ENCODE results near the gene PIP5KL1.

Gene PIP5KL1

GRCh38 chr9:127912882-127913281, 17.7 kb downstream of the PIP5KL1 start:
- no peak for DNase-seq (ENCODE audit: low spot score)

GRCh38 chr9:127912296-127912695, 18.3 kb downstream of the PIP5KL1 start:
- no peak for DNase-seq (ENCODE audit: low spot score)

- no peak for DNase-seq (ENCODE audit: low spot score)
Observed at GRCh38 chr9:127910613-127911205, 19.9 kb downstream of the PIP5KL1 start.

GRCh38 chr9:127909839-127910273, 20.7 kb downstream of the PIP5KL1 start:
- no peak for DNase-seq (ENCODE audit: low spot score)

DNA sequence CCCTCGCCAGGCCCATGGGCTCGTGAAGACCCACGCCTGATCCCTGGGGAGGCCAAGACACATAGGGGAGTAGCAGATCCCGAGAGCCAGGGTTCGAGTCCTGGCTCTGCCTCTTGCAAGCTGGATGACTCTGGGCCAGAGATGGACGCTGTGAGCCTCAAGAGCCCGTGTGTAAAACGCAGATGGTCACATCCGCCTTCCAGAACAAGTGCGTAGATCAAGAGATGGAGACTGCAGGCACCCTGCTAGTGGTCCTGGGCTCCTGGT, 22.0 kb downstream of the PIP5KL1 start:
- DNase-seq (ENCODE audit: low spot score): no peak

DNA sequence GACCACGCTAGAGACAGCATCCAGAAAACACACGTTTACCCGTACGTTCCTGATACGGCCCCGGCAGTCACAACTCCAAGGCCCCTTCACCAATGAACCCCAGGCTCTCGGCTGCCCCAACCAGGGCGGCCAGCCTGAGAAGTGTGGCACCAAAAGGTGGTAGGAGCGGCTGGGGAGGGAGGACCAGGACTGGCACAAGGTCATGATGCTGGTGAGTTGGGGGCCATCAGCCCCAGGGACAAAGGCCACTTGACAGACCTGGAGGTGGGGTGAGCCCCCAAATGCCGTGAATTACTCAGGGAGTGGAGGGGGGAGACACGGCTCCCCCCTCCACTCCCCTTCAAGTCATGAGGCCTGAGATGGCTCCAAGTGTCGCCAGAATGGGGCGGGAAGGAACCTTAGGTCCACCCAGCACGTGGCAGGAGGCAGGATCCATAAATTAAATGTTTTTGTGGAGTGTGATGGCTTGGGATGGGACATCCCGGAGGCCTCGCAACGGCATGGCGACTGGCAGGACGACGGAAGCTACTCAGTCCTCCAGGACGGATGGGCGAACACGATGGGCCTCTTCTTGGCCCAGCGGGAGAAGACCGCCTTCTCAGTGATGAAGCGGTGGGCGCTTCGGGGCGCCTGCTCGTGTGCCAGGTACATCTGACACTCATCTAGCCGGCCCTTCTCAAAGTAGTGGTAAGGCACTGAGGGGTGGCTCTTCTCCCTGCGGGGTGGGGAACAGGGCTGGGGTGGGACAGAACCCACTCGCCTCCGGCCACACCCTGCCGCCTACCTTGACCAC, 22.5 kb downstream of the PIP5KL1 start:
- no peak for DNase-seq (ENCODE audit: low spot score)

DNA sequence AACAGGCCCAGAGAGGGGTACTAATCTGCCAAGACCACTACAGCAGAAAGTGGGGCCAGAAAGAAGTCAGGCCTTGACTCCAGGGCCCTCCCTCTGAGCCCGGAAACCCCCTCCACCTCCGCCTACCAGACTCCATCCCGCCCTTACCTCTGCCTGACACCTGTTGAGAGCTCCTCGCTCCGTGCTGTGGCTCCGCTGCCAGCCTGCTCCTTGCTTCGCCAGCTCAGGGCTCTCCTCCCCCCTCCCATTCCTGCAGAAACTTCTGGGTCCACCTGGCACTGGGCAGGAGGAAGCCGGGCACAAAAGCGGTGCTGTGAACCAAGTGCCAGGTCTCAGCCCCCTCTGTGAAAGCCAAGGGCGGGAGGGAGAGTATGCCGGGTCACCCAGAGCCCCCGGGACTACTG, 24.8 kb downstream of the PIP5KL1 start:
- no peak for DNase-seq (ENCODE audit: low spot score)

DNA sequence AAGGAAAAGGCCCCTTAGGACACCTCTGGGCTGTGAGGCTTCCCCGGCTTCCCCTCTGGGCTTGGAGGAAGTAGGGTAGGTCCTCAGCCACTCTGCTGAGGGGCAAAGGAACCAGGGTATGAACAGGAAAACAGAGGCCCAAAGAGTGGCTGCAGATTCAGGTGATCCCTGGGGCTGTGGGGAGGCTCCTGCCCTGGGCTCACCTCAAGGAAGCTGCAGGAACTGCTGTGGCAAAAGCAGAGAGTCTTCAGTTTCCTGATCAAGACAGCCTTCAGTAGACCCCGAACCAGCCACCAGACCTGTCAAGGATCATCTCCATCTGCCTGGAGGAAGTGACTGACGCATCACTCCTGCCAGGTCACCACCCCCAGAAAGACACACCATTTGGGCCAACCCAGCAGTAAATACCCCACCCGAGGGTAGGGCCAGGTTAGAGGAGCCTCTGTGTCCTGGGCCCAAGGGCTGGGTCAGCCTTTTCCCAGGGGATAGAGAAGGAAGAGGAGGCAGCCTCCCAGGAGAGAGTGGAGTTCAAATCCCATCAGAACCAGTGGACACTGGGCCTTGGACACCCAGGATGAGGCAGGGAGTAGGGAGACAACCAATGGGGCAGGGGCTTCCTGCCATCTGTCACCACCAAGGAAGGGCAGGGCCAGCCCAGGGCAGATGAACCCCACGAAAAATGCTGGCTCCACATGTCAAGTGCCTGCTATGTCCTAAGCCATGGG, 25.4 kb downstream of the PIP5KL1 start:
- DNase-seq (ENCODE audit: low spot score): no peak

DNA sequence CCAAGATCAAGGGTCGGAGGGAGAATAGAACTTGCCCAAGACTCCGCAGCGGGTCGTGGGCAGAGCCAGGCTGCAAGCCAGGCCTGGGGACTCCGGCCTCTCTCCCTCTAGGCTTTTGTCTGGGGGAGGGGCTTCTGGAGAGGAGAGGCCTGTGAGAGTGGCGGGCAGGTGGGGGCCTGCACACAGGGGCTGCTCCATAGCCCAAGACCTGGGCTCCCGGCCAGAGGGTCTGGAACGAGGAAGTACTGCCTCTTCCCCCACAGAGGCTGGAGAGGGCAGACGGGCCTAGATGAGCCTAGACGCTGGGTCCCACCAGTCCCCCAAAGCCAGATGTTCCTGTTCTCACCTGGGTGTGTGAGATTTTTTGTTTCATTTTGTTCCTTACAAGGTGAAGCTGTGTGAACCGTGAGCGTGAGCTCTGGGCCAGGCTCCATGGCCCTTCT, 26.0 kb downstream of the PIP5KL1 start:
- no peak for DNase-seq (ENCODE audit: low spot score)

DNA sequence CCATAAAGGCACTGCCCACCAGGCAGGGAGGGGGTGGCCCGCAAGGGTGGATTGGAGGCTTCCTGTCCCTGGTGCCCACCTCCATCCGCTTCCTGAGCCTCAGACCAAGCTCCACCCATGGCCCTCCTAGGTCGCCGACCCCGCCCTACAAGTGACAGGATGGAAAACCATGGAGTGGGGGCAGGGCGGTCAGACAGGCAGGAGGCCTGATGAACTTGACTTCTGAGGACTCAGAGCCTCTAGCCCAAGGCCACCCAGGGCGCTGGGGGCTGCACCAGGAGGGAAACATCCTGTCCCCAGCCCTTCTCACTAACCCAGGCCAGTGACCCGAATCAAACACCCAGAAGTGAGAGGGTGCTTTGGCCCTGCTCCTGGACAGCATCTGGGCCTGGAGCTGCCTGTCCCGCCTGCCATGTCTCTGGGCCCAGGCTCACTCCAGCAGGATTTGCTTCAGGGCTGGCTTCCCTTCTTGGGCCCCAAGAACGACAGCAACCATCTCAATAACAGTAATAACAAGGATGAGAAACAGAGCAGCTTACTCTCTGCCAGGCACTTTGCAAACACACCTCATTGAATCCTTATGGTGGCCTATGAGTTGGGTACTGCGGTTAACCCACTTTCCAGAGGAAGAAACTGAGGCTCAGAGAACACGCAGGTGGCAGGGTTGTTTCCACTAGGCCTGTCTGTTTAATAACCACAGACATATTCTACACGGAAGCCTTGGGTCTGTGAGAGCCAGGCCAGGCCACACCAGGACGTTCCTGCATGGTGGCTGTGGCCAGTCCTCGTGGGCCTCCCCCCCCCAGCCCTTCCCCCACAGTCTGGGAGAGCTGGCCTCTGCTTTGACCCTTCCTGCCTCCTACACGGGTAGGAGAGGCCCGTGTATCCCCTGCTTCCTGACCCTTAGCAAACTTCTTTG, 26.8 kb downstream of the PIP5KL1 start:
- no peak for DNase-seq (ENCODE audit: low spot score)

GRCh38 chr9:127899128-127899943, 31.2 kb downstream of the PIP5KL1 start, which contains the start of gene ST6GALNAC6:
ST6GALNAC6 (minus strand) TSS chr9:127899603; CDS start chr9:127897981, 1,622 bp downstream.
- DNase-seq (ENCODE audit: low spot score): peak; percentile 81

DNA sequence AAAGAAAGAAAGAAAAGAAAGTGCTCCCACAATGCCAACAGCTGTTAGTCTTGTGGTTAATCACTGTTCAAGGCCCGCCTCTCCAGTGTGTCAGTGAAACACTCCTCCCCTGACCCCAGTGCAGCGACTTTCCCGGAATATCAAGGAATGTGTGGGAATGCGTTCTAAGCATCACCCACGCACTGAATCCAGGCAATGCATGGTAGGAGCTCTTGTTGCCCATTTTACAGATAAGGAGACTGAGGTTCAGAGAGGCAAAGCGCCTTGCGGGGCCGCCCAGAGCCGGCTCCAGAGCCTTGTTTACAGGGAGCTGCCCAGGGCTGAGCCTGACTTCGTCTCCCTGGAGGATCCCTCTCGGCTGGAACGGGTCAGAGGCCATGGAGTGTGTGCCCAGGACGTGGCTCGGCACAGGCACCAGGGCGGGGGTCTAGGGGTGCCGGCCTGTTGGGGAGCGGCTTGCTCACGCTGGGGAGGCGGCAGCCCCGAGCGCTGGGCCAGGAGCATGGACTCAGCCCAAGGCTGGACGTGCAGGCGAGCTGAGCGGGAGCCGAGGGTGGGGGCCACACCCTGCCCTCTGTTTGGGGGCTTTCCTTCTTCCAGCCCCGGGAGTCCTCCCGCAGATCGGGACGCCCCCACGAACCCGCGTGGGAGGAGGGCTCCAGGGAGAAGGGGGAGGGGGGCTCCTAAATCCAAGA, 32.0 kb downstream of the PIP5KL1 start:
- DNase-seq (ENCODE audit: low spot score): no peak

GRCh38 chr9:127897193-127897692, 33.3 kb downstream of the PIP5KL1 start:
- no peak for DNase-seq (ENCODE audit: low spot score)

DNA sequence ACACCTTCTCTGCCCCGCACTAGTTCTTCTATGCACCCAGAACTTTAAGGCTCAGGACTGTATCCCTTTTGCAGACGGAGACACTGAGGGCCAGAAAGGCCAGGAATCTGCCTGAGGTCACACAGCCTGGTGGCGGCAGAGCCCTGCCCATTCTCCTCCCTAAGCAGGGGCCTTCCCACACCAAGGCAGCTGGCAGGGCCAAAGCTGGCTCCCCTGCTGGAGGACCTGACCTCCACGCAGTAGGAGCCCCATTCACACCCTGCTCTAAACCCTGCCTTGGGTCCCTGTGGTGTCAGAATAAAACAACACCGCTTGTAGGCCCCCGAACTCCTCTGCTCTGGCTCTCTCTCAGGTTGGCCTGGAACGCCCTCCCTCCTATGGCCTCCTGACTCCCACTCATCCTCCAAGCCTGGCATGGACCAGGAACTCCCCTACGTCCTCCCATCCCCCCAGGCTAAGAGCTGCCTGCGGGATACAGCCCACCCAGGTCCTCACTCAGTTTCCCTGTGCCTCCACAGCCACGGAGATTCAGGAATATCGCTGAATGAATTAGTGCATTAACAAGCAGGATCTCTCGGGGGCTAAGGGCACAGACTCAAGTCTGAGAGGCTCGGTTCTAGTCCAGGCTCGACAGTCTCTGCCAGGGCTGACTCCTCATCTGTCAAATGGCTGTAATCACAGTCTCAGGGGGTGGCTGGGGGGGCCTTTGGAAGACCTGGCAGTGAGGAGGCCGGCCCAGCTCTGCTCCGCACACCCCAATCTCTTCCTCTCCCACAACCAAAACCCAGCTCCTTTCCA, 34.0 kb downstream of the PIP5KL1 start:
- no peak for DNase-seq (ENCODE audit: low spot score)

DNA sequence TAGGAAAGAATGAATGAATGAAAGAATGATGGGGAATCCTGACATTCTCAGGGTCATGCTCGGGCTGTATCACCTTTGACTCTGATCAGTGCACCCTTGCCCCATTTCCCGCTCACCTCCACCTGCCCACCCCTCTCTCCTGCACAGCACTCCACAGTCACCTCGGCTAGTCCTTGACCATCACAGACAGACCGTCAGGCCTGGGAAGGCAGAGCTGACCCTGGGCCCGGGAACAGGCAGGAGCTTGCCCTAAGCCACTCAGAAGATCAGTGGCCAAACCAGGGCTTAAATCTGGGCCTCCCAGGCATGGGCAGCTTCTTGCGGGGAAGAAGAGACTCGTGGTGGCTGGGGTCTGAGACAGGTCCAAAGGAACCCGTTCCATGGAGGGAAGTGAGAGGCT, 34.8 kb downstream of the PIP5KL1 start:
- no peak for DNase-seq (ENCODE audit: low spot score)

DNA sequence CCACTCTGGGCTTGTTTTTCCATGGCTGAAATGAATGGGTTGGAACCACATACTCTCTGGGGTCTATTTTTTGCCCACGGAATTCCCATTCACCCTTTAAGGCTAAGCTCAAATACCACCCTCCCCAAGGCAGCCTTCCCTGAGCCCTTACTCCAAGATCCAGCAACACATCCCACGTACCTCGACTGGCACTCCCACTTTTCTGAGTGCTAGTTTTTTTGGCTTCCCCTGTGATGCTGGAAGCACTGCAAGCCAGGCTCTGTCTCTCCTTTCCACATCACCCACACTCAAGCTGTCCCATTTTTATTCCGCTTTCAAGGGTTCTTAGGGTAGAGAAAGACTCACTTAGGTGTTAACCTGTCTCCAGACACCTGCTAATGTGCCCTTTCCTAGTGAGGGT, 37.2 kb downstream of the PIP5KL1 start:
- no peak for DNase-seq (ENCODE audit: low spot score)

DNA sequence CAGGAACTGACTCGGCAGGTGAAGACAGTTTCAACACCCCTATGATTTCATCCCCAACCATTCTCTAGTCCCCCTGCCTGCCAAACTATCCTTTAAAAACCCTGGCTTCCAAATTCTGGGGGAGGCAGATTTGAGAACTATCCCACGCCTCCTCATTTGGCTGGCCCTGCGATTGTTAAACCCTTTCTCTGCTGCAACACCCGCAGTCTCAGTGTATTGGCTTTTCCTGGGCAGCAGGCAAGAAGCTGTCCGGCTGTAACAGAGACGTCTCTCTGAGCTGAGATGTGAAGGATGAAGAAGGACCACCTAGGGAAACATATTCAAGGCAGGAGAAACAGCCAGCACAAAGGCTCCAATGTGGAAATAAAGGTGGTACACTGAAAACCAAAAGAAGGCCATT, 37.7 kb downstream of the PIP5KL1 start:
- DNase-seq (ENCODE audit: low spot score): no peak

DNA sequence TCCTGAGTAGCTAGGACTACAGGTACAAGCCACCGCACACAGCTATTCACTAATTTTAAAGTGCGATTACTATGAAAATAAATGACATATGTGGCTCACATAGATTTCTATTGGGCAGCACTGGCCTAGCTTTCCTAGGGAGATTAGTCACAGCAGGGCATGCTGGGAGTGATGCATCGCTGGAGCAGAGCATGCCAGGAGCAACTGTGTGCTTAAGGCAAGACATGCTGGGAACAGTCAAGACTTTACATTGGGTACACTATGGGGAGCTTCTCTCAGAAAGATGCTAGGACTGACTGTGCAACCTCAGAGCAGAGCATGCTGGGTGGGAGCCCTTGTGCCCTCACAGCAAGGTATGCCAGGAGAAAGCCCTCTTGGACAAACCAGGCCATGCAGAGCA, 40.5 kb downstream of the PIP5KL1 start:
- DNase-seq (ENCODE audit: low spot score): no peak

DNA sequence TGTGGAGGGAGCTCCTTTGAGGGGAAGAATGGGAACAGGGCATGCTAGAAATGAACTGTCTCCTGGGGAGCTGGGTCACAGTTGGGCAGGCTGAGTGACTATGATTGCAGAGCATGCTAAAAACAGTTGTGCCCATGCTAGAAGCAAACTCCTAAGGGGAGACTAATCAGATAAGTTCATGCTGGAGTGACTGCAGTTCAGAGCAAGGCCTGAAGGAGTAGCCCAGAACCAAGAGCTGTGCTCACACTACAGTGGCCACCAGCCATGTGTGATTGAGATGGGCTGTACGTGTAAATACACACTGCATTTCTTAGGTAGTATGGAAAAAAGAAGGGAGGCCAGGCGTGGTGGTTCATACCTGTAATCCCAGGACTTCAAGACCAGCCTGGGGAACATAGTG, 42.8 kb downstream of the PIP5KL1 start:
- no peak for DNase-seq (ENCODE audit: low spot score)

All from putamen (tissue), 1 donor.